NCI-H1930 (cell line): ENCODE data around the gene CHSY3.

ENCODE experiments used
- DNase-seq, 2 experiments: peaks; one replicate each; lab custom pipeline; 2025; lab: John Stamatoyannopoulos, UW

Gene CHSY3

GRCh38 chr5:130096483-130096882 lies 192.2 kb downstream of the CHSY3 start:
- no peak for DNase-seq

GRCh38 chr5:130099008-130099407 lies 194.7 kb downstream of the CHSY3 start:
- no peak for DNase-seq

- DNase-seq: no peak
These were observed 198.1 kb downstream of the CHSY3 start for GRCh38 chr5:130102375-130102774.

GRCh38 chr5:130102960-130103359 lies 198.7 kb downstream of the CHSY3 start:
- DNase-seq: no peak

- no peak for DNase-seq
These were observed 200.8 kb downstream of the CHSY3 start for GRCh38 chr5:130104895-130105688.

- no peak for DNase-seq
These were observed 202.2 kb downstream of the CHSY3 start for GRCh38 chr5:130106480-130106879.

GRCh38 chr5:130109152-130109551 lies 204.9 kb downstream of the CHSY3 start:
- DNase-seq: peak; percentile 1 to 7

GRCh38 chr5:130110328-130110727 lies 206.1 kb downstream of the CHSY3 start:
- no peak for DNase-seq

- DNase-seq: no peak
These were observed 207.5 kb downstream of the CHSY3 start for GRCh38 chr5:130111746-130112145.

- DNase-seq: no peak
These were observed 208.0 kb downstream of the CHSY3 start for GRCh38 chr5:130112246-130112645.

GRCh38 chr5:130115686-130116085 lies 211.4 kb downstream of the CHSY3 start:
- no peak for DNase-seq

- no peak for DNase-seq
These were observed 212.2 kb downstream of the CHSY3 start for GRCh38 chr5:130116462-130116861.

- DNase-seq: no peak
These were observed 212.7 kb downstream of the CHSY3 start for GRCh38 chr5:130116972-130117371.

GRCh38 chr5:130126746-130127145 lies 222.5 kb downstream of the CHSY3 start:
- DNase-seq: no peak

- DNase-seq: no peak
These were observed 231.2 kb downstream of the CHSY3 start for GRCh38 chr5:130135506-130135905.

- no peak for DNase-seq
These were observed 232.0 kb downstream of the CHSY3 start for GRCh38 chr5:130136300-130136699.

- DNase-seq: no peak
These were observed 233.4 kb downstream of the CHSY3 start for GRCh38 chr5:130137681-130138080.

GRCh38 chr5:130138406-130139045 lies 234.3 kb downstream of the CHSY3 start:
- DNase-seq: no peak

- DNase-seq: no peak
These were observed 237.5 kb downstream of the CHSY3 start for GRCh38 chr5:130141659-130142320.

GRCh38 chr5:130151239-130151638 lies 247.0 kb downstream of the CHSY3 start:
- DNase-seq: no peak

GRCh38 chr5:130155345-130156011 lies 251.2 kb downstream of the CHSY3 start:
- DNase-seq: no peak

GRCh38 chr5:130158036-130158435 lies 253.8 kb downstream of the CHSY3 start:
- DNase-seq: no peak

GRCh38 chr5:130159968-130160367 lies 255.7 kb downstream of the CHSY3 start:
- no peak for DNase-seq
